GM12892 (cell line): ENCODE results near the gene VPS51.

Source experiments
- POLR2A ChIP-seq: IDR thresholded peaks from 2 replicates; pipeline ENCODE4 v1.6.1; 2011; ENCODE audit warnings: low read depth, low read length, control low read depth
- POLR2AphosphoS5 ChIP-seq: IDR thresholded peaks from 2 replicates; pipeline ENCODE4 v1.6.1; 2011; ENCODE audit warnings: low read depth, low read length, control low read depth
- TAF1 ChIP-seq: IDR thresholded peaks from 2 replicates; pipeline ENCODE4 v1.6.1; 2011; ENCODE audit warnings: low read depth, mild to moderate bottlenecking, control low read depth, low read length, borderline replicate concordance

DNA sequence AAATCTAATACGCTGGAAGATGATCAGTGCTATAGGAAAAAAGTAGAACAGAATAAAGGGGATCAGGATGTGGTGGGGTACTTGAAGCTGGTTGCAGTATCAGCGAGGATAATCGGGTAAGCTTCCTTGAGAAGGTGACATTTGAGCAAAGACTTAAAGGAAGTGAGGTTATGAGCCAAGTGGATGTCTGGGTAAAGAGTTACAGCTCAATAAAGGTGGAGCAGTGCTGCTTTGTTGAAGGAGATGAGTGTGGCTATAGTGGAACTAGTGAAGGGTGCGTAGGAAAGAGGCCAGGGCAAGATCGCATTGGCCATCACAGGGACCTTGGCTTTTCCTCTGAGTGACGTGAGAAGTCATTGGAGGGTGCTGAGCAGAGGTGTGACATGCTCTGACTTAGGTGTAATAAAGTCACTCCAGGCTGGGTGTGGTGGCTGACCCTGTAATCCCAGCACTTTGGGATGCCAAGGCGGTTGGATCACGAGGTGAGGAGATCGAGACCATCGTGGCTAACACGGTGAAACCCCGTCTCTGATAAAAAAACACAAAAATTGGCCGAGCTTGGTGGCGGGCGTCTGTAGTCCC lies 40.6 kb downstream of the VPS51 start:
- TF ChIP-seq POLR2A (no peak), POLR2AphosphoS5 (no peak), TAF1 (no peak)
